ENCODE results near the gene VPS16.

Gene VPS16

GRCh38 chr20:2834401-2835110 is 6.0 kb upstream of the VPS16 start:
- Histone ChIP-seq H3K4me3 (replicated peaks; ENCODE audit: insufficient read depth, low read length) (no peak overlapping the region), H3K27ac (replicated peaks) (no peak overlapping the region), H3K27me3 (ENCODE audit: insufficient read depth, poor library complexity, severe bottlenecking) (no peaks in the 10 kb centered on the region)
- no peak for DNase-seq (ENCODE audit: low read depth in 1 of 2, low spot score in 1 of 2)
- TF ChIP-seq GABPA (IDR thresholded peaks at IDR 0.05; ENCODE audit: low read depth) = no peak
- no peak for TF ChIP-seq POLR2AphosphoS5 (IDR thresholded peaks at IDR 0.05; ENCODE audit: low read depth)
- no peak for TF ChIP-seq CTCF (IDR thresholded peaks at IDR 0.05; ENCODE audit: insufficient read depth, low read length)
- no peak for TF ChIP-seq REST (IDR thresholded peaks at IDR 0.05; ENCODE audit: insufficient replicate concordance, low read depth)
- TF ChIP-seq SPI1 (IDR thresholded peaks at IDR 0.05; ENCODE audit: borderline replicate concordance, low read depth) = no peak

GRCh38 chr20:2835331-2835796 is 5.2 kb upstream of the VPS16 start:
- TF ChIP-seq GABPA (IDR thresholded peaks at IDR 0.05; ENCODE audit: low read depth) (no peak), REST (IDR thresholded peaks at IDR 0.05; ENCODE audit: insufficient replicate concordance, low read depth) (no peak), CTCF (IDR thresholded peaks at IDR 0.05; ENCODE audit: insufficient read depth, low read length) (no peak)
- DNase-seq (ENCODE audit: low read depth in 1 of 2, low spot score in 1 of 2) = no peak
- Histone ChIP-seq H3K4me3 (replicated peaks; ENCODE audit: insufficient read depth, low read length) (no peak overlapping the region), H3K27me3 (ENCODE audit: insufficient read depth, poor library complexity, severe bottlenecking) (no peaks in the 10 kb centered on the region), H3K27ac (replicated peaks) (no peak overlapping the region)

- no peaks in the 10 kb centered on the region for H3K27me3 ChIP-seq (ENCODE audit: insufficient read depth, poor library complexity, severe bottlenecking)
- TF ChIP-seq REST (IDR thresholded peaks at IDR 0.05; ENCODE audit: insufficient replicate concordance, low read depth) (no peak), CTCF (IDR thresholded peaks at IDR 0.05; ENCODE audit: insufficient read depth, low read length) (no peak), GABPA (IDR thresholded peaks at IDR 0.05; ENCODE audit: low read depth) (no peak), POLR2AphosphoS5 (IDR thresholded peaks at IDR 0.05; ENCODE audit: low read depth) (no peak), SPI1 (IDR thresholded peaks at IDR 0.05; ENCODE audit: borderline replicate concordance, low read depth) (no peak)
- DNase-seq (ENCODE audit: low read depth in 1 of 2, low spot score in 1 of 2) = no peak
- H3K27ac ChIP-seq (replicated peaks) = no peak overlapping the region
- H3K4me3 ChIP-seq (replicated peaks; ENCODE audit: insufficient read depth, low read length) = no peak overlapping the region
These were observed 4.5 kb upstream of the VPS16 start for GRCh38 chr20:2836035-2836434.
